ENCODE data around the gene MAPK11.

The MAPK11 gene

DNA sequence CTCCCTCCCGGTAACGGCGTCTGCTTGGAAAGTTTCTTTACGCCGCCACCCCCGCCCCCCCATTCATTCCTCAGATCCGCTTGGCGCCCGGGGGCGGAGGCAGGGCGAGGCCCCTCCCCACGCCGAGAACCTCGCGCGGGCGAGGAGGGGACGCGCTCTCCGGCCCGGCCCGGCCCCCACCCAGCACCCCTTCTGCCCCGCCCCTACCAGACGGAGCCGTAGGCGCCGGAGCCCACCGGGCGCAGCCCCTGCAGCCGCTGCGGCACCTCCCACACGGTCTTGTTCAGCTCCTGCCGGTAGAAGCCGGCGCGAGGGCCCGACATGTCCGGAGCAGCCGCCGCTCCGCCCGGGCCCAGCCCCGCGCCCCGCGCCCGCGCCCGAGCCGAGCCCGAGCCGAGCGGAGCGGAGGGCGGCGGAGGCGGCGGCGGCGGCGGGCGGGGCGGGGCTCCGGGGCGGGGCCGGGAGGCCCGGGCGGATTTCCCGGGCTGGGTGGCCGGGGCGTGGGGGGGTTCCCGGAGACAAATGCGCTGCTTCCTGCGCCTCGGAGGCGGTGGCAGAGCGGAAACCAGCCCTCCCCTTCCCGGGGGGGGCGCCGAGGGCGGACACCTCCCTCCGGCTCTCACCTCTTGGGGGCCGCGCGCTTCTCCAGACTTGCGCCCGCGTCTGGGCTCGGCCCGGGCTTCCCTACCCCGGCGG lies at the start of gene MAPK11:
Gene MAPK11 (minus strand): TSS at position 411 of the 696 bp plus-strand sequence. CDS start 88 bp downstream, at position 323.
- DNase-seq (ENCODE audit: low spot score), result no peak

DNA sequence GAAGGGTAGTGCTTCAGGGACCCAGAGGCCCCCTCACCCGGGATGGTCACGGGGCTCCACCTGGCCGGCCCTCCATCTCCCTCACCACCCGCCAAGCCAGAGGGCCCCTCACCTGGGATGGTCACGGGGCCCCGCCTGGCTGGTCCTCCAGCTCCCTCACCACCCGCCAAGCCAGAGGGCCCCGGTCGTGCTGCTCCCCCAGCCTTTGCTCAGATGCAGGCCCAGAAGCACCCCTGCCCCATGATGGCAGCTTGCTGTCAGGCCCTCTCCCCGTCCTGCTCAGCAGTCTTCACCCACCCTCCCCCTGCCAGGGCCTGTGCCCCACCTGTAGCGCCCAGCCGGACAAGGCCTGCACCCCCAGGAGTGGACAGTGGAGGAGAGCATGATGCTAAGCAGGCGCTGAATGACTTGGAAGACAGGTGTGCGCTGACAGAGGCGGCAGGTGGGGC lies 49.3 kb upstream of the MAPK11 start:
- no peak for DNase-seq (ENCODE audit: low spot score)

DNA sequence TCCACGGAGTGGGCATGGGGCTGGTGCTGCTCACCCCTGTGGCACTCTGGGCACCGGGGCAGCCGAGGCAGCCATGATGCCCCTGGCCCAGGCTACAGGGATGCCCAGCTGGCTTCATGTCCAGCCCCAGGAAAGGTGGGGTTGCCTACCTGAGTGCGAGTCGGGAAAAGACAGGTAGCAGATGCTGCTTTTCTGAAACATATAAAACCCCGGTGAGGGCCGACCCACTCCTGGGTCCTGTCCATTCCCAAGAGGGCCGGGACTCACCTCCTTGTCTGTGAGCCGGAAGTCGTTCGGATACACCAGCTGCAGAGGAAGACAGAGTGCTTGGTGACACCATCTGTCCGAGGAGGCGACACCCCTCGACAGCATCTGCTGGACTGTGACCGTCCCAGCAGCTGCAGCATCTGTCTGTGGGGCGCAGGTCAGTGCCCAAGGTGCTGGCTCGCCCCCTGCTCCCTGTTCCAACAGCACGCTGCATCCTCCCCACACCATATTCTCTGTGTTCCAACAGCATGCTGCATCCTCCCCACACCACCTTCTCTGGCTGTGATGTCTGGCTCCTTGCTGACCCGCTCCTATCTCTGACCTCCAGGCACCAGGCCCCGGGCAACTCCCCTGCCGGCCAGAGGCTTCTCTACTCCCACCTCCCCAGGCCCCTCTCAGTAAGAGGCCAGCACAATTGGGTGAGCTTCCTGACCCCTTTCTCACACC lies 48.7 kb upstream of the MAPK11 start:
- DNase-seq (ENCODE audit: low spot score), result no peak

DNA sequence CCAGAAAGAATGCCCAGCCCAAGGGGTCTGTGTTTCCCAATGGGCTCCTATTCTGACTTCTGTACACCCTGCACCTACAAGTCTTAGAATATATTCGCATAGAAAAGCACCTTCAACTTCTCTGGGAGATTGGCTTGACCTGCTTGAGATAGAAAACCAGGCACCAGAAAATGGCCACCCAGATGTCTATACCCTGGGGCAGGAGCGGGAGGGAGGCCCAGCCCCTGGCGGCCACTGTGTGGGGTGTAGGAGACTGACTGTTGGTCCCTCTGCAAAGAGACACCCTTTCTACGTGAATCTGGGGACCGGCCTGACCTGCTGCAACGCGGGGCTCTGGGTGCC lies 48.1 kb upstream of the MAPK11 start:
- DNase-seq (ENCODE audit: low spot score), result no peak

DNA sequence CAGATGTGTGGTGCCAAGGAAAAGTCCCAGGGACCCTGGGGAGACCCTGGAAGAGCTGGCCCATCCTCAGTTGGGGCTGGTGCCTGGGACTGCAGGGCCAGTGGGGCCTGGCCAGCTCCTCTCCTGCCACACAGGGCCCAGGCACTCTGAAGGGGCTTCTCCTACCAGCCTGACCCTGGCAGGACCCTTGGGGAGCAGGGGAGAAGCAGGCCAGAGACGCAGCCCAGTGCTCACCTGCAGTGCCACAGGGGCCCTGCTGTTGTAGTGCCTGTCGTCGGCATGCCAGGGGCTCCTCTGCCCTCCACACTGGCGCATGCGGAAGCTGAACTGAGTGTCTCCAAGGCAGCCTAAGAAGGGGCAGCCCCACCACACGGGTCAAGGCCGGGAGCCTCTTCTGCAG lies 47.5 kb upstream of the MAPK11 start:
- DNase-seq (ENCODE audit: low spot score), result no peak

DNA sequence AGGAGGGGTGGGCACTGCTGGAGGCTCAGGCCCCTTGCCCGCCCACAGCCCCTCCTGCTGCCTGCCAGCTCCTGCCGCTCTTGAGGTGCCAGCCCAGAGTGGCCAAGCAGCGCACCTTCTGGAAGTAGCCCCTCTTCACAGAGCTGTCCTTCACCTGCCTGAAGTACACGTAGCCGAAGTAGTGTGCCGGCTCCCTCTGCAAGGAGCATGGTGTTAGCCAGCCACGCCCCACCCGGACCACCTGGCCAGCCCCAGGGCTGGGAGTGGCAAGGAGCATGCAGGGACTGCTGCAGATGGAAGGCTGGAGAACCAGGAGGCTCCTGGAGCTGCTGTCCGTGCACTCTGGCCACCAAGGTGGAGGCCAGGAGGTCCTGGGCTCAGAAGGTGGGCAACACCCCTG lies 47.0 kb upstream of the MAPK11 start:
- DNase-seq (ENCODE audit: low spot score), result no peak

DNA sequence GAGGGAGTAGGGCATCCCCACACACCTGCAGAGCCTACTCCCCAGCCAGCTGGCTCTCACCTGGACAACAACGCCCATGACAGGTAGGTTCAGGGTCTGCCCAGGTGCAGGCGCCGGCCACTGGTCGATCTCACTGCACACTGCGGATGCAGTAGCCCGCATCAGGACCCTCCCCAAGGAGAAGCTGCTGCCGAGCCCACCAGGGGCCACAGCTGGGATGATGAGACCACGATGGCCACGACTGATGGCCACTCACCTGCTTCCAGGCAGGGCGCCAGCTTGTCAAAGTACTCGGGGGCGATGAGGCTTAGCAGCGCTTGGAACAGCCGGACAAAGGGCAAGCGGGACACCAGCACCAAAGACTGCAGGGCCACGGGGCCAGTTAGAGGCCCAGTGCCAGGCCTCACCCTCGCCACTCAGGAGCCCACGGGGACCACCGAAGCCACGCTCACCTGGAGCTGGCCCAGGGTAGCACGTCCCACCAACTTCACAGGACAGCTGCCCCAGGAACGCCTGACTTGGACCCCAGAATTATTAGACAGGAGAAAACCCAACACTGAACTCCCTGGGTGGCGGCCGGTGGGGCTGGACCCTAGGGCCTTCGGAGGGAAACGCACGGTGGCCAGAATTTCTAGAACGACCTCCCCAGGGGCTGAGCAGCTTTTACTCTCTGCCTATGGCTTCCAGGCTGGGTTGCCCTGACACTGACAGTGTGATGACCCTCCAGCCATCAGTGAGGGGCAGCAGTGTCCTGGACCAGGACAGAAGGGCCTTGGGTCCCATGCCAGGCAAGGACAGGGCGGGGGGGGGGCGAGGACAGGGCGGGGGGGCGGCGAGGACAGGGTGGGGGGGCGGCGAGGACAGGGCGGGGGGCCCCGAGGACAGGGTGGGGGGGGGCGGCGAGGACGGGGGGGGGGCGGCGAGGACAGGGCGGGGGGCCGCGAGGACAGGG lies 46.2 kb upstream of the MAPK11 start:
- DNase-seq (ENCODE audit: low spot score), result no peak

DNA sequence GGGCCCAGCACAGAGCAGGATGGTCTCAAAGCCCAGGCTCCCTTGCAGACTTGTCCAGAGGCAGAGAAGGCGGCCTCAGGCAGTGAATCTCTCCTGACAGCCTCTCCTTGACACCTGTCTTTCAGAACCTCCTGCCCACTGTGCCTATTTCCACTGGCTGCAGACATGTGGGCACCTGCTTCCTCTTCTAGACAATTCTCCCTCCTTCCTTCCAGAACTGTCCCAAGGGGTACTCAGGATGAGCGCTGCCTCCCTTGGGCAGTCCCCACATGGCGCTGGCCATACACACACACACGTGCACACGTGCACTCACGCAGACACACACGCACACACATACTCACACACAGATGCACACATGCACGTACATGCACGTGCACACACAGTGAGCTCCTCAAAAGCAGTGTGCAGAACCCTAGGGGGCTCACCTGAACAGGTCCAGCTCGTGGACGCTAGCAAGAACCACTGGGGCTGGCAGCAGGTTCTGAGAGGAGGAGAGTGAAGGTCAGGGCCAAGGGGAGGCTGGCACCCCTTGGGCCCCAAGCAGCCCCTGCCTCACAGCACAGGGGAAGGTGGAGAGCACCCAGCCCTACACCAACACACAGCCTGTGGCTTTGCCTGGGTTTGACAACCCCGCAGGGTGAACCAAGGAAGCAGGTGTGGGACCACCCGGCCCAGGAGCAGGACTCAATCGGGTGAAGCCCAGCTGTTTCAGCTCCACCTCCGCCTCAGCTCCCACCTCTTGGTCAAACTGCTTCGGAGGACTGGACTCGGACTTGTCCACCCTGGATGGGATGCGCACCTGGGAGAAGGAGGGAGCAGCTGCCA lies 45.3 kb upstream of the MAPK11 start:
- DNase-seq (ENCODE audit: low spot score), result no peak

DNA sequence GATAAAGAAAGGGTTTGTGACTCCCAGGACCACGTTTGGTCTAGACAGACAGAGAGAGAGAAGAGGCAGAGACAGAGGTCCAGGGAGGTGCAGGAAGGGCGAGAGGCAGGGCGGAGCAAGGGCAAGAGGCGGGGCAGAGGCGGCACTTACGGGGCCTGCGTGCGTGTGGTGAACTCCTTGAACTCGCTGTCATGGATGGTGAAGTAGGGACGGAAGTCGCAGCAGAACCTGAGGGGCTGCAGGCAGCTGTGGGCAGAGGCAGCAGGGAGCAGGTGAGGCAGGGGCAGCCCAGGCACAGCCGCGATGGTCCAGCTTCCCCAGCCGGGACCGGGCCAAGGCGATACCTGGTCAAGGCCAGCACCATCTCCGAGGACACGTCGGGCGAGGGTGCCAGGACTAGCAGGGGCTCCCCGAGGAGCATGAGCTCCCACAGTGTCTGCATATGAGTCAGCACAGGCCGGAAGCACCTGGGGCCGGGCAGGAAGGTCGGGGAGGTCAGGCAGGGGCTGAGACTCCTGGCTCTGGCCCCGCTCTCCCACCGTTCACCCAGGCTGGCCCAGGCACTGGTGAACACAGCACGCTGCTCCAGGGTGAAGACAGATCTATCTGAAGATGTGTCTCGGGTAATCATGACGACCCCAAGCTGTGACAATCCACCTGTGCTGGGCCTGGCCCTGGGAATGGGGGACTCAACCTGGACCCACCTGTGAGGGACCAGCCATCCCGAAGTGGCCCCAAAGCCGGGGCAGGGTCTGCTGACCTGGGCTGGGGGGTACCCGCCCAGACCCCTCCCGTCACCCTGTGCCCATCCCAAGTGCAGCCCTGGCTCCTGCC lies 44.5 kb upstream of the MAPK11 start:
- DNase-seq (ENCODE audit: low spot score), result peak; percentile 80

DNA sequence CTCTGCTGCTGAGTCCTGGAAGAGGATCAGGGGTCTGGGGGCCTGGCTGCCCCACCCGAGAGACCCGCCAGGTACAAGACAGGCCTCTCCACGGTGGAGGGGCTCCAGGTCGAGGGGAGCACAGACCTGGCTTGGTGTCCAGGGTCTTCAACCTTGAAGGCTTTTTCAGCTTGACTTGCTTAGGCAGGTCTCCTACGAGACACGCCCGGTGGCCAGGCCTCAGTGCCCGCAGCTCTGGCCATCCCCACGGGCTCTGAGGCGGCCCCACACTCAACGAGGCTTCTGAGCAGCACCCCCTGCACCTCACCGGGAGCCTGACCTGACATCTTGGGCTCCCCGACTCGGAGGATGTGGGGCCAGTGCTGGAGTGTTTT lies 43.9 kb upstream of the MAPK11 start:
- DNase-seq (ENCODE audit: low spot score), result no peak

DNA sequence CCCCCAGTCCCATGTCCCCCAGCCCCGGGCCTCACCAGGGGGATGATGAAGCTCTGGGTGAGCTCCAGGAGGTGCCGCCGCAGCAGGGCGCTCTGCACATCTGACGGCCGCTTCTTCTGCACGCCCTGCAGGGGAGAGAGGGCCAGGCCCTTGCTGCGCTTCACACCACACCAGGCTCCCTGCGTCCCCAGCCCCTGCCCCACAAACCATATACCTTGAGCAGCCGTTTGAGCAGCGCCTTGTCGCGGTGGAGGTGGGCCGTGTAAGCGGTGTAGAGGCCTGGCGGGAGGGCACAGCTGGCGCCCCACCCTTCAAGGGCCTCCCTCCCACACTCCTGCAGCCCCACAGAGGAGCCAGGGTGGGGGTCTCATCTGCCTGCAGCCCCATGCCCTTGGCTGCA lies 43.4 kb upstream of the MAPK11 start:
- no peak for DNase-seq (ENCODE audit: low spot score)

DNA sequence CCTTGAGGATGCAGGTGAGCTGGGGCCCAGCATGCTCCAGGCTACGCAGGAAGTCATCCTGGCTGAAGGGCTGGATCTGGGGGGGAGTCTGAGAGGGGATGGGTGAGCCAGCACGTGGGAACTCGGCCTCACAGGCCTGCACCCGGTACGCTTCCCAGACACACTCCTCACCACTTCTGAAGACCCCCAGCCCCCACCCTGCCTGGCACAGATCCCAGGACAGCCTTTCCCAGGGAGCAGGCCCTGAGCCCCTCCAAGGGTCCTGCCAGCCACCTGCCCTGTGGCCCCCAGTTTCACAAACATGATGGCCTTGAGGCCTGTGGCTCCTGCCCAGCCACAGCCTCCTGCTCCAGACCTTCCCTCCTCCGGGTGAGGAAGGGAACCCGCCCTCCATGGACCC lies 42.8 kb upstream of the MAPK11 start:
- no peak for DNase-seq (ENCODE audit: low spot score)

DNA sequence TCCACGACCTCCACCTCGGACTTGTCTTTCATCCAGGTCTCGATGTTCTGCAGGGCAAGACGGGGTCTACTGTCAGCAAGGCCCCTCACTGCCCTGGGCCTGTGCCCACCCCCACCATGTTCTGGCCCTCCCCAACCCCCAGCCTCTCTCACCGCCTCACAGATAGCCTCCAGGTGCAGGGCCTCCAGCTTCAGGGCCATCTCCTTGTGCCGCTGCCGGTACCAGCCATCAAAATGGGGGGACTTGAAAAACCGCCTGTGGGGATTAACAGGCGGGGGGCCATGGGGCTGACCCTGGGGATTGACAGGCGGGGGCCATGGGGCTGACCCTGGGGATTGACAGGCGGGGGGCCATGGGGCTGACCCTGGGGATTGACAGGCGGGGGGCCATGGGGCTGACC lies 42.2 kb upstream of the MAPK11 start:
- DNase-seq (ENCODE audit: low spot score), result no peak

DNA sequence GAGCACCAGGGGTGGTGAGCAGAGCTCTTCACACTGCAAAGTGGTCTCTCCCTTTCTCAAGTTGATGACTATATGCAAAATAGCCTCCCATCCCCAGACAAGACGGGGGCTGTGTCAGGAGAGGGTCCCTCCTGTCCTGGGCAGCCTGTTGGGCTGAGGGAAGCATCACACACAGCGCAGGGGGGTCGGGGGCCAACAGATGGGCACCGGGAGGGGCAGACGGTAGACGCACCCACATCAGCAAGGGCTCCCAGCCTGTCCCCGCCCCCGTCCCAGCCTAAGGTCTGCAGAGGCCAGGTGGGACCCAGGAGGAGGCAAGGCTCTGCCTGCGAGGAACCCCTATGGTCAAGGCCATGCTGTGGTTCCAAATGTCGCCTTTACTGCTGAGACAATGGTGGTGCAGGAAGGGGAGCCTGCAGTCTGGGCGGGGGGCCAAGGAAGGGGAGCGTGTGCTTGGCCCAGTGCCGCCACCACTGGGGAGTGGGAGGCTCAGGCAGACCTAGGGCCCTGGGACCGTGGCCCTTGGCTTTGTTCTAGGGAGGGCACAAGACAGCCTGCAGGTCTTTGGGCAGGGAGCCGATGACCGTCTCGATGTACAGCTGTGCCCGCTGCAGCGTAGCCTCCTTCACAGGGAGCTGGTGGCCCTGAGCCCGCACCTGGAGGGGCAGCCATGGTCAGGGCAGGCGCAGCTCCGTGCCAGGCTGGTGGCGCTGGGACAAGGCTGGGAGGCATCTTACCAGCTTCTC lies 41.6 kb upstream of the MAPK11 start:
- no peak for DNase-seq (ENCODE audit: low spot score)

DNA sequence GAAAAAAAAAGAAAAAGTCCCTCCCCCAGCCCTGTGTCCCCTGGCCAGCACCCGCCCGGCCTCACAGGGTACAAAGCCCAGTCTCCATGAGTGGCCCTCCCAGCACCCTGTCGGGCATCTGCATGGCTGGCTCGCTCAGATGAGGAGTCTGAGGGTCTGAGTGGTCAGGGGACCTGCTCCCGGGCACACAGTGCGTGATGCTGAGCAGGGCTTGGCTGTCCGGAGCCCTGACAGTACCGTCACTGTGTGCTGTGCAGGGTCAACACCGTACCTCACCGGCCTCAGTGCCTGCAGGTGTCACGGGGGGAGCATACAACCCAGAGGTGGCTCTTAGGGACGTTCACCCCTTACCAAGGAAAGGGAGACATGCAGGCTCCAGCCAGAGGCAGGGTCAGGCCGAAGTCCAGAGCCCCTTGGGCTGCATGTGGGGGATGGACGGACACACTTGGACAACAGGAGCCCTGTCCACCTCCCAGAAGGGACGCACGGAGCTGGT lies 40.8 kb upstream of the MAPK11 start:
- no peak for DNase-seq (ENCODE audit: low spot score)

DNA sequence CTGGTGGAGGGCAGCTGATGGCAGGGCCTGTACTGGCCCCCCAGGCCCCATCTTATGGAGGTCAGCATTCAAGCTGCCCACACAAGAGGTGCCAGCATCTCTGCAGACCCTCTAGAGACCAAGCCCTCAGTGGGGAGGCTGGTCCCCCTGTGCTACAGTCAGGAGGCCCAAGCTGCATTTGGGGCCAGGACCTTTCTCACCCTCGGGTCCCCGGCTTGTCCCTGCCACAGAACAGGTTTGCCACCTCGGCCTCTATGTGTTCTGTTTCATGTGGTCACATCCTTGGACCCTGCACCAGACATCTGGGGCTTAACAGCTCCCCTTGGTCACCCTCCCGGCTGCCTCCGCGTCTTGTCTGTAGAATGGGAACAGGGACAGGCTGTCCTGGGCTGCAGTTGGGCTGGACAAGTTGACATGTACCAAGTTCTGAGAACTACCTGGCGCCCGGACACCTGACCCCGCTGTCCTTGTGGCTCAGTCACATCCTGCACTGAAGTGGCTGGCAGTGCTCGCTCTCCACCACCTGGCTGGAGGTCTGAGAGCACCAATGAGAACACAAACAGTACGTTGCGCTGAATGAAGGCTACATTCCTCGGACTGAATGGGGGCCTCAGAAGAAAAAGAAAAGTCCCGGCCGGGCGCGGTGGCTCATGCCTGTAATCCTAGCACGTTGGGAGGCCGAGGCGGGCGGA lies 40.0 kb upstream of the MAPK11 start:
- no peak for DNase-seq (ENCODE audit: low spot score)

DNA sequence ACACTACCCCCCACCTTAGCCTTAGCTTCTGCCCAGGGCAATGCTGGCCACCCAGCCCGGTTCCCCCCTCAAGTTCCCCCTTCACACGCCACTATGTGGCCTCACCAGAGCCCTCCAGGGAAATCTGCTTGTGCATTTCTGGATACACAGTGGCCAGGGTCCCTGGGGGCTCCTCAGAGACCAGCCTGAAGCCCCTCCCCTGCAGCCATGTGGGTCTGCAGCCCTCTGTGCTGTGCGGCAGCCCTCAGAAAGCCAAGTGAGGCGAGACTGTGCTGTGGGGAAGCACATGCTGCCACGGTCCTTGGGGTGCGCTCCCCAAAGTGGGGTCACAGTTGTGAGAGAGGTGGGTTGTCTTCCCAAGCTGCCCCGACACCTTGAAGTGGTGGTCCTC lies 39.4 kb upstream of the MAPK11 start:
- DNase-seq (ENCODE audit: low spot score), result no peak

DNA sequence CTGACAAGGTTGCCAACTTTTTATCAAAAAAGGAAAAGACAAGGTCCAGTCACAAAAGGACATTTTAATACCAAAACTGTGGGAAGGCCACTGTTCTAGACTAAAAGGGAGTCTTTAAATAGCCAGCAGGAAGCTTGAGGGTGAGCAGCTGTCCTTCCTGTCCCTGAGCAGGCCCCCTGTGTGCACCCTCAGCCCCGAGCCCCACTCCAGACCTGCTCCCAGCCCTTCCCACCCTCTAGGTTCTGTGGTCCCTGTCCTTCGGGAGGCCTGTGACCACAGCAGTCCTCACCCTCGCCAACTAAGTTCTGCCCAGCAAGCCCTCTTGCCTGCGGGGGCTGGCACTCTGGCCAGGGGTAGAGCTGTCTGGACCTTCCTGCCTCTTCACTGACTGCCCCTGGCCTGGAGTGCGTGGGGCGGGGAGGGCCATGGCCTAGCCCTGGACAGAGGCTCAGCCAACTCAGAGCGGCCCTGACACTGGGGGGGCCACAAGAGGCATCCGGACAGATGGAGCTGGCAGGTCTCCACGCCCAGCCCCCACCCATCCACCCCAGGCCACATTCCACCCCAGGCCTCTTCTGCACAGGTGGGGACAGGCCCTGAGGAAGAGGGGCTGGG lies 38.9 kb upstream of the MAPK11 start:
- DNase-seq (ENCODE audit: low spot score), result no peak

DNA sequence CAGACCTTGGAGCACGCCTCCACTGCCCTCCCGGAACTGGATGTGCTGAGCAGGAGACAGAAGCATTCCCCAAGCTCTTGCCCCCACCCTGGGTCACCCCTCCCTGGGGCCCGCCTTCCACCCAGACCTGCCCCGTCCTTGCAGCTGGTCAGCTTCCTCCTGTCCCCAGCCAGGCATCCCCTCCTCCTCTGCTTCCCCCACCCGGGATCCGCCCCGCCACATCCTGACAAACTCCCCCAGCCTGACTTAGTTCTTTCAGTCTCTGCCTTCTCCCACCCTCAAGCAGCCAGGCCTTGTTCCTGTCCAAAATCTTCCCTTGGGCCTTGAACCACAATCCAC lies 38.4 kb upstream of the MAPK11 start:
- DNase-seq (ENCODE audit: low spot score), result peak; percentile 78
